ENCODE results near the gene PPP2R5C. TPM values are rescaled to one million over a fixed set of nuclear protein-coding genes. Genes with fewer than 3 reads are reported as not detected.

Gene PPP2R5C
- total RNA-seq, 3 donors from 2014 or later = 90.5 to 105 (median 102) TPM

- TF ChIP-seq POLR2A (IDR thresholded peaks at IDR 0.05) = no peak
- no peak for TF ChIP-seq CTCF (IDR thresholded peaks at IDR 0.05)
- TF ChIP-seq POLR2AphosphoS5 (IDR thresholded peaks at IDR 0.05) = no peak
- no peaks in the 10 kb centered on the region for H3K36me3 ChIP-seq
- DNase-seq (ENCODE audit: low spot score in 2 of 2) = no peak
- intact Hi-C loops (cut with DNase I; ENCODE audit: low total_unique reads) = no loop called here
- no peak overlapping the region for H3K27ac ChIP-seq
- no peaks in the 10 kb centered on the region for H3K27me3 ChIP-seq
- peaks cover 0 to 4% of the 10 kb centered on the region in 2 donors for H3K4me1 ChIP-seq
- no peak overlapping the region for H3K4me3 ChIP-seq
- no peaks in the 10 kb centered on the region for H3K9me3 ChIP-seq
Observed at GRCh38 chr14:101774814-101775213, 13.3 kb downstream of the PPP2R5C start.

DNA sequence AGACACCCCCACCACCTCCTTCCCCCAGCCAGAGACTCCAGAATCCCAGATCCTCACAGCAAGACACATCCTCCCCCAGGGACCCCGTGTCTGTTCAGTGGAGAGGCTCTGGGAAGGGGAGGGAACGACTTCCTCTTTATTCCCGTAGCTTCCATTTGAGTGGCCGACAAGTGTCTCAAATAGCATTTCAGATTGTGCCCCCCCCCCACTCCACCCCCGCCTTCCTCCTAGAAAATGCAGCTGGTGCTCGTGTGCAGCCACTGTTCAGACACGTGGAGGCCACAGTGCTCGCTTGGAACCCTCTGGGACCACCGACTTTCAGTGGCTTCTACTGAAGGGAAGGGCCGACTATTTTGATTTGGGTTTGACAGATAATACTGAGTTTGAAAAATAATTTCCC, 14.3 kb downstream of the PPP2R5C start:
- intact Hi-C loops (cut with DNase I; ENCODE audit: low total_unique reads) = no loop called here
- no peaks in the 10 kb centered on the region for H3K9me3 ChIP-seq
- TF ChIP-seq POLR2A (IDR thresholded peaks at IDR 0.05) (no peak), POLR2AphosphoS5 (IDR thresholded peaks at IDR 0.05) (no peak), CTCF (IDR thresholded peaks at IDR 0.05) (no peak)
- no peak for DNase-seq (ENCODE audit: low spot score in 2 of 2)
- H3K4me3 ChIP-seq = no peak overlapping the region
- H3K27me3 ChIP-seq = no peaks in the 10 kb centered on the region
- no peak overlapping the region for H3K27ac ChIP-seq
- peaks cover 0 to 4% of the 10 kb centered on the region in 2 donors for H3K4me1 ChIP-seq
- no peaks in the 10 kb centered on the region for H3K36me3 ChIP-seq

DNA sequence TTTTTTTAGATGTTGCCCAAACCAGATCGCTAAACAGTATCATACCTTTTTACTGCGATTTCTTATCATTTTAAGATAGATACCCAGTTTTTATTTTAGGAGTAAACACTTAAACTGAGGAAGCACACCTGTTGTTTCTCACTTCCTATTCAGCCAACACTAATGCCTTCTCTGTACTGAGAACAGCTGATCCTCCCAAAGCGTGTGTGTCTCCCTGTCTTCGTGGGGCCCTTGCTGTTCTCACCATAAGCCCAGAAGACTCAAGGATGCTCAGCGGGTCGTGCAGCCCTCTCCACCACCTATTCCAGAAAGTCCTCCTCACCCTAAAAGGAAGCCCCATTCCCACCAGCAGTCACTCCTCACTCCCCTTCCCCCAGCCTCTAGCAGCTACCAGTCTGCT, 14.8 kb downstream of the PPP2R5C start:
- Histone ChIP-seq H3K4me1 (peaks cover 0 to 4% of the 10 kb centered on the region in 2 donors), H3K9me3 (no peaks in the 10 kb centered on the region), H3K4me3 (no peak overlapping the region), H3K27ac (no peak overlapping the region), H3K27me3 (no peaks in the 10 kb centered on the region), H3K36me3 (no peaks in the 10 kb centered on the region)
- no peak for DNase-seq (ENCODE audit: low spot score in 2 of 2)
- intact Hi-C loops (cut with DNase I; ENCODE audit: low total_unique reads) = no loop called here
- TF ChIP-seq POLR2AphosphoS5 (IDR thresholded peaks at IDR 0.05) (no peak), CTCF (IDR thresholded peaks at IDR 0.05) (no peak), POLR2A (IDR thresholded peaks at IDR 0.05) (no peak)

- Histone ChIP-seq H3K4me1 (no peaks in the 10 kb centered on the region), H3K36me3 (no peaks in the 10 kb centered on the region), H3K9me3 (no peaks in the 10 kb centered on the region), H3K27ac (no peak overlapping the region), H3K27me3 (no peaks in the 10 kb centered on the region), H3K4me3 (peak overlapping the region in 1 of 3 donors; percentile 79)
- DNase-seq (ENCODE audit: low spot score in 2 of 2) = no peak
- intact Hi-C loops (cut with DNase I; ENCODE audit: low total_unique reads) = no loop called here
- TF ChIP-seq CTCF (IDR thresholded peaks at IDR 0.05) (no peak), POLR2AphosphoS5 (IDR thresholded peaks at IDR 0.05) (no peak)
Observed at GRCh38 chr14:101780390-101780789, 18.9 kb downstream of the PPP2R5C start.

- Histone ChIP-seq H3K4me1 (no peaks in the 10 kb centered on the region), H3K27ac (no peak overlapping the region), H3K36me3 (no peaks in the 10 kb centered on the region), H3K27me3 (no peaks in the 10 kb centered on the region), H3K4me3 (peak overlapping the region; percentile 57 to 79 (median 57)), H3K9me3 (no peaks in the 10 kb centered on the region)
- intact Hi-C loops (cut with DNase I; ENCODE audit: low total_unique reads) = no loop called here
- no peak for DNase-seq (ENCODE audit: low spot score in 2 of 2)
- TF ChIP-seq POLR2AphosphoS5 (IDR thresholded peaks at IDR 0.05) (no peak), POLR2A (IDR thresholded peaks at IDR 0.05) (no peak), CTCF (IDR thresholded peaks at IDR 0.05) (no peak)
Observed at GRCh38 chr14:101780887-101781239, 19.4 kb downstream of the PPP2R5C start.
